HepG2 (cell line): ENCODE results near the gene CENPW. TPM values are rescaled to one million over a fixed set of nuclear protein-coding genes. Genes with fewer than 3 reads are reported as not detected.

Experiments used
- KLF6 ChIP-seq: IDR thresholded peaks from 2 replicates; pipeline ENCODE4 v1.8.0; 2016; ENCODE audit warnings: missing biosample characterization, missing genetic modification reagents
- MBD4 ChIP-seq: IDR thresholded peaks from 2 replicates; pipeline ENCODE4 v1.6.1; 2012; ENCODE audit warnings: low read length, inconsistent platforms, borderline replicate concordance
- MIER2 ChIP-seq: IDR thresholded peaks from 2 replicates; pipeline ENCODE4 v1.6.1; 2016; ENCODE audit warnings: missing biosample characterization, missing genetic modification reagents
- NCOA5 ChIP-seq: sonication (generic); formaldehyde crosslinking; IDR thresholded peaks from 2 replicates; pipeline ENCODE4 v1.4.0; 2020; ENCODE audit warnings: missing genetic modification reagents
- PRPF4 ChIP-seq: fragments of 200-400 bp; formaldehyde crosslinking; IDR thresholded peaks from 2 replicates; pipeline ENCODE4 v1.6.1; 2016; ENCODE audit warnings: low read length, low read depth; ENCODE audit not compliant: poor library complexity, severe bottlenecking
- SALL1 ChIP-seq: sonication (generic); formaldehyde crosslinking; IDR thresholded peaks from 2 replicates; pipeline ENCODE4 v1.8.0; 2022; ENCODE audit warnings: mild to moderate bottlenecking, missing genetic modification reagents
- SIX4 ChIP-seq: sonication (generic); formaldehyde crosslinking; IDR thresholded peaks from 2 replicates; pipeline ENCODE4 v1.4.0; 2020; ENCODE audit warnings: missing genetic modification reagents
- SUZ12 ChIP-seq: fragments of 150-350 bp; IDR thresholded peaks from 2 replicates; pipeline ENCODE4 v1.6.1; 2014; ENCODE audit warnings: low read depth, low read length
- ZBTB34 ChIP-seq: sonication (generic); formaldehyde crosslinking; IDR thresholded peaks from 2 replicates; pipeline ENCODE4 v1.8.0; 2022; ENCODE audit warnings: mild to moderate bottlenecking, missing genetic modification reagents
- ZC3H4 ChIP-seq: sonication (generic); formaldehyde crosslinking; IDR thresholded peaks from 2 replicates; pipeline ENCODE4 v1.4.0; 2020; ENCODE audit warnings: missing genetic modification reagents, borderline replicate concordance
- ZNF121 ChIP-seq: sonication (generic); formaldehyde crosslinking; IDR thresholded peaks from 2 replicates; pipeline ENCODE4 v1.5.0; 2020; ENCODE audit warnings: mild to moderate bottlenecking, missing genetic modification reagents
- ZNF383 ChIP-seq: sonication (generic); formaldehyde crosslinking; IDR thresholded peaks from 2 replicates; pipeline ENCODE4 v1.4.0; 2020; ENCODE audit warnings: missing genetic modification reagents, mild to moderate bottlenecking, borderline replicate concordance
- ZNF598 ChIP-seq: sonication (generic); formaldehyde crosslinking; IDR thresholded peaks from 2 replicates; pipeline ENCODE4 v1.5.1; 2020; ENCODE audit warnings: mild to moderate bottlenecking, missing genetic modification reagents, borderline replicate concordance
- ZNF614 ChIP-seq: IDR thresholded peaks from 2 replicates; pipeline ENCODE4 v1.6.1; 2018; ENCODE audit warnings: missing biosample characterization, missing genetic modification reagents, inconsistent platforms, borderline replicate concordance
- ZNF670 ChIP-seq: sonication (generic); formaldehyde crosslinking; IDR thresholded peaks from 2 replicates; pipeline ENCODE4 v1.8.0; 2022; ENCODE audit warnings: mild to moderate bottlenecking, missing genetic modification reagents, borderline replicate concordance
- polyA plus RNA-seq, 8 experiments: library from polyadenylated mRNA; depleted of rRNA in 3 of 8; stranded (reverse) in 7 of 8; unstranded in 1 of 8; fragments of >200 nt; fragmentation: Illumina TruSeq in 4 of 8; extraction: Trizol in 4 of 8; gene quantifications; 2 replicates each; pipeline versions ENCODE4 v1.2.1 to v1.2.3, GENCODE V29; 2011 to 2016; ENCODE audit warnings: low read depth in 4 of 8, missing spikeins in 1 of 8, mixed read lengths in 1 of 8; ENCODE audit not compliant: insufficient read depth in 1 of 8
- total RNA-seq, 5 experiments: library from RNA; depleted of rRNA; stranded (reverse); fragments of >200 nt; fragmentation: Illumina TruSeq; extraction: Trizol; gene quantifications; 2 replicates each; pipeline ENCODE4 v1.2.3, GENCODE V29; 2016; ENCODE audit warnings: low read depth in 1 of 5
- TF ChIP-seq, protein P1 (sequence below): sonication (generic); formaldehyde crosslinking; IDR thresholded peaks from 2 replicates; pipeline ENCODE4 v1.5.1; 2020; ENCODE audit warnings: mild to moderate bottlenecking, missing genetic modification reagents, borderline replicate concordance
- TF ChIP-seq, protein P2 (sequence below): sonication (generic); formaldehyde crosslinking; conservative IDR thresholded peaks from 2 replicates; pipeline ENCODE4 v1.8.0; 2022; ENCODE audit warnings: missing genetic modification reagents

CENPW gene
- total and polyA plus RNA-seq, 2 of the 13 experiments (the other 11 are each of a cell fraction or from before 2014, with no cell fraction given): 8.6 to 94.7 TPM

GRCh38 chr6:126339796-126340609 is at the start of gene CENPW (continued):
- TF ChIP-seq, protein P1, sequence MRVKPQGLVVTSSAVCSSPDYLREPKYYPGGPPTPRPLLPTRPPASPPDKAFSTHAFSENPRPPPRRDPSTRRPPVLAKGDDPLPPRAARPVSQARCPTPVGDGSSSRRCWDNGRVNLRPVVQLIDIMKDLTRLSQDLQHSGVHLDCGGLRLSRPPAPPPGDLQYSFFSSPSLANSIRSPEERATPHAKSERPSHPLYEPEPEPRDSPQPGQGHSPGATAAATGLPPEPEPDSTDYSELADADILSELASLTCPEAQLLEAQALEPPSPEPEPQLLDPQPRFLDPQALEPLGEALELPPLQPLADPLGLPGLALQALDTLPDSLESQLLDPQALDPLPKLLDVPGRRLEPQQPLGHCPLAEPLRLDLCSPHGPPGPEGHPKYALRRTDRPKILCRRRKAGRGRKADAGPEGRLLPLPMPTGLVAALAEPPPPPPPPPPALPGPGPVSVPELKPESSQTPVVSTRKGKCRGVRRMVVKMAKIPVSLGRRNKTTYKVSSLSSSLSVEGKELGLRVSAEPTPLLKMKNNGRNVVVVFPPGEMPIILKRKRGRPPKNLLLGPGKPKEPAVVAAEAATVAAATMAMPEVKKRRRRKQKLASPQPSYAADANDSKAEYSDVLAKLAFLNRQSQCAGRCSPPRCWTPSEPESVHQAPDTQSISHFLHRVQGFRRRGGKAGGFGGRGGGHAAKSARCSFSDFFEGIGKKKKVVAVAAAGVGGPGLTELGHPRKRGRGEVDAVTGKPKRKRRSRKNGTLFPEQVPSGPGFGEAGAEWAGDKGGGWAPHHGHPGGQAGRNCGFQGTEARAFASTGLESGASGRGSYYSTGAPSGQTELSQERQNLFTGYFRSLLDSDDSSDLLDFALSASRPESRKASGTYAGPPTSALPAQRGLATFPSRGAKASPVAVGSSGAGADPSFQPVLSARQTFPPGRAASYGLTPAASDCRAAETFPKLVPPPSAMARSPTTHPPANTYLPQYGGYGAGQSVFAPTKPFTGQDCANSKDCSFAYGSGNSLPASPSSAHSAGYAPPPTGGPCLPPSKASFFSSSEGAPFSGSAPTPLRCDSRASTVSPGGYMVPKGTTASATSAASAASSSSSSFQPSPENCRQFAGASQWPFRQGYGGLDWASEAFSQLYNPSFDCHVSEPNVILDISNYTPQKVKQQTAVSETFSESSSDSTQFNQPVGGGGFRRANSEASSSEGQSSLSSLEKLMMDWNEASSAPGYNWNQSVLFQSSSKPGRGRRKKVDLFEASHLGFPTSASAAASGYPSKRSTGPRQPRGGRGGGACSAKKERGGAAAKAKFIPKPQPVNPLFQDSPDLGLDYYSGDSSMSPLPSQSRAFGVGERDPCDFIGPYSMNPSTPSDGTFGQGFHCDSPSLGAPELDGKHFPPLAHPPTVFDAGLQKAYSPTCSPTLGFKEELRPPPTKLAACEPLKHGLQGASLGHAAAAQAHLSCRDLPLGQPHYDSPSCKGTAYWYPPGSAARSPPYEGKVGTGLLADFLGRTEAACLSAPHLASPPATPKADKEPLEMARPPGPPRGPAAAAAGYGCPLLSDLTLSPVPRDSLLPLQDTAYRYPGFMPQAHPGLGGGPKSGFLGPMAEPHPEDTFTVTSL (CRISPR knock-in tag): no peak; the same call in 1 of the 2 replicates
- TF ChIP-seq MIER2 (CRISPR knock-in tag) (0 out of 2 replicates have a peak, but pooled peaks have one; percentile 49), PRPF4 (no peak), NCOA5 (CRISPR knock-in tag) (no peak), ZNF670 (peak; percentile 23; the same call in 1 of the 2 replicates), SIX4 (CRISPR knock-in tag) (no peak), ZNF598 (no peak), ZBTB34 (no peak), MBD4 (no peak), ZC3H4 (no peak), ZNF383 (peak; percentile 75; the same call in 1 of the 2 replicates), KLF6 (CRISPR knock-in tag) (peak; percentile 48; the same call in 1 of the 2 replicates), ZNF121 (CRISPR knock-in tag) (no peak), SUZ12 (no peak), ZNF614 (CRISPR knock-in tag) (peak; percentile 67; the same call in 1 of the 2 replicates), SALL1 (peak; percentile 88)
- TF ChIP-seq, protein P2, sequence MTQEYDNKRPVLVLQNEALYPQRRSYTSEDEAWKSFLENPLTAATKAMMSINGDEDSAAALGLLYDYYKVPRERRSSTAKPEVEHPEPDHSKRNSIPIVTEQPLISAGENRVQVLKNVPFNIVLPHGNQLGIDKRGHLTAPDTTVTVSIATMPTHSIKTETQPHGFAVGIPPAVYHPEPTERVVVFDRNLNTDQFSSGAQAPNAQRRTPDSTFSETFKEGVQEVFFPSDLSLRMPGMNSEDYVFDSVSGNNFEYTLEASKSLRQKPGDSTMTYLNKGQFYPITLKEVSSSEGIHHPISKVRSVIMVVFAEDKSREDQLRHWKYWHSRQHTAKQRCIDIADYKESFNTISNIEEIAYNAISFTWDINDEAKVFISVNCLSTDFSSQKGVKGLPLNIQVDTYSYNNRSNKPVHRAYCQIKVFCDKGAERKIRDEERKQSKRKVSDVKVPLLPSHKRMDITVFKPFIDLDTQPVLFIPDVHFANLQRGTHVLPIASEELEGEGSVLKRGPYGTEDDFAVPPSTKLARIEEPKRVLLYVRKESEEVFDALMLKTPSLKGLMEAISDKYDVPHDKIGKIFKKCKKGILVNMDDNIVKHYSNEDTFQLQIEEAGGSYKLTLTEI (CRISPR knock-in tag): no peak
